ENCODE data around the gene MIER2.

Gene MIER2

DNA sequence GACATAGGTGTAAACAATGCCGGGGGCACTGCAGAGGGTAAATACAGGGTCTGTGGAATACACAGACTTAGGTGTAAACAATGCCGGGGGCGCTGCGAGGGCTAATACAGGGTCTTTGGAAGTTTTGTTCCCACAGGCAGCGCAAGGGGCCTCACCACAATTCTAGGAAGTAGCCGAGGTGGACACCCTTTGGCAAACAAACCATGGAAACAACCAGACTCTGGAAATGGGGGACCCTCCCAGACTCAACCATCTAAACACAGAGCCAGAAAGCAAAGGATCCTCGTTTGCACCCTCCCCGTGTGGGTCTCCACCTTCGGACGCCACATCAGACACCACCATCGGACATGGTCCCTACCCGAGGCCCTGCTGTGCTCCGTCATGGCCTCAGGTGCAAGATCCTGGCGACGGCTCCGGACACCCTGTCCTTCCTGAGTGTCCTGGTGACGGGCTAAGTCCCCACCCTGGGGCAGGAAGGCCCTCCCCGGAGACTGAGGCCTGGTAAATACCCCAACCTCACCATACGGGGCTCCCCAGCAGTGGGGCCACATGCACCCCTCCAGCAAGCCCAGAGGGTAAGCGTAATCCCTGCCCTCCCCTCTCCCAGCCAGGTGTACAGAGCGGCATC is 36.7 kb downstream of the MIER2 start:
- TF ChIP-seq CTCF (IDR thresholded peaks at IDR 0.05; ENCODE audit: low read depth, low read length), result no peak
- no peak for DNase-seq (ENCODE audit: extremely low read depth, low read depth)

DNA sequence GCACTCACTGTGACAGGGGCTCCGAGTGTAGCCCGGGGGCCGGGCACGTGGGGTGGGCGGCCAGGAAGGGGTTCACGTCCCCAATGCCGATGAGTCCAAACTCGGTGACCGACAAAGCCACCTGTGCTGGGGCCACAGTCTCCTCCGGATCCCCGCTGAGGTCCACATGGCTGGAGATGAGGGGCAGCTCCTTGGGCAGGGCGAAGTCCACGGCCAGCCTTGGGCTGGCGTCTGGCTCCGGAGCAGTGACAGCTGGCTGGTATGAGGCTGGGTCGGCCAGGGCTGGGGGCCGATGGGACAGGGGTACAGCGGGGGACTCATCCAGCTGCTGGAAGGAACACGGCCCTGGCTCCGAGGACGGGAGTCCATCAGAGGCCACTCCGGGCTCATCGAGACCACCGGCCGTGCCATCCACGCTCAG is 37.5 kb downstream of the MIER2 start:
- DNase-seq (ENCODE audit: extremely low read depth, low read depth), result no peak

GRCh38 chr19:306151-306900 is 38.3 kb downstream of the MIER2 start:
- no peak for TF ChIP-seq CTCF (IDR thresholded peaks at IDR 0.05; ENCODE audit: low read depth, low read length)
- no peak for DNase-seq (ENCODE audit: extremely low read depth, low read depth)

More for the DNA sequence above, 37.5 kb downstream of the MIER2 start:
- TF ChIP-seq CTCF (IDR thresholded peaks at IDR 0.05; ENCODE audit: low read depth, low read length), result no peak

- TF ChIP-seq CTCF (IDR thresholded peaks at IDR 0.05; ENCODE audit: low read depth, low read length), result no peak
- DNase-seq (ENCODE audit: extremely low read depth, low read depth), result no peak
Observed at GRCh38 chr19:305240-306150, 39.1 kb downstream of the MIER2 start.

DNA sequence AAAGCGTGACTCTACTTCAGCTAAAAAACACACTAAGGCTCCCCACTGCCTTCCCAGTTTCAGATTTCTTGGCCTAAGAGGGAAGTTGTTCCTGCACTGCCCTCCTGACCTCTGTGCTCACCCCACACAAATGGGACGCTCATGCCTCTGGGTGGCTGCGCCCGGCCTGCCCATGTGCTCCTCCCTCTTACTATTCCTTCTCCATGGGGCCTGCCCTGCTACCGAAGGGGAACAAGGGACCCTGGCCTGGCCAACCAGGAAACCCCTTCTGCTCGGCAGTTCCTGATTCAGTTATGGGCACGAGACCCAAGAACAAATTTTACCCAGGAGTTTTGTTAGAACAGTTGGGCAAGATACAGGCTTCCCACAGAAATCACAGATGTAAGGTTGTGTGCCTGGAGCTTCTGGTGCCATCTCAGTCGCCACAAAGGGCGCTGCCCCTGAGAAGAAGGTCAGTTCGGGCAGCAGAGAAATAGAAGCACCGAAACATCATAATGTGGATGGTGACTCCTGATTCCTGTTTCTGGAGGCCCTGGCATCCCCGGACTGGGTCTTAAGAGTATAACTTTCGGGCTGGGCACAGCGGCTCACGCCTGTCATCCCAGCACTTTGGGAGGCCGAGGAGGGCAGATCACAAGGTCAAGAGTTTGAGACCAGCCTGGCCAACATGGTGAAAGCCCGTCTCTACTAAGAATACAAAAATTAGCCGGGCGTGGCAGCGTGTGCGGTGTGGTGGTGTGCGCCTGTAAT is 47.9 kb downstream of the MIER2 start:
- no peak for TF ChIP-seq CTCF (IDR thresholded peaks at IDR 0.05; ENCODE audit: low read depth, low read length)
- DNase-seq (ENCODE audit: extremely low read depth, low read depth), result no peak

- no peak for TF ChIP-seq CTCF (IDR thresholded peaks at IDR 0.05; ENCODE audit: low read depth, low read length)
- DNase-seq (ENCODE audit: extremely low read depth, low read depth), result no peak
Observed at GRCh38 chr19:295687-296370, 48.8 kb downstream of the MIER2 start.

All from AG09319 (cell line).